HG02840 (cell line): ENCODE measurements around the gene PFKL.

Experiments
- ATAC-seq: cut with Tn5 transposase; IDR thresholded peaks from one replicate; pipeline ENCODE4 v1.9.1; 2021; ENCODE audit warnings: mild to moderate bottlenecking, moderate library complexity, moderate number of reproducible peaks; ENCODE audit not compliant: unreplicated experiment, low FRiP score

The PFKL gene

GRCh38 chr21:44310628-44311507 lies 11.0 kb downstream of the PFKL start:
- no peak for ATAC-seq

- no peak for ATAC-seq
Observed at GRCh38 chr21:44312089-44312488, 12.2 kb downstream of the PFKL start.

GRCh38 chr21:44312716-44313115 lies 12.9 kb downstream of the PFKL start:
- ATAC-seq, result no peak

DNA sequence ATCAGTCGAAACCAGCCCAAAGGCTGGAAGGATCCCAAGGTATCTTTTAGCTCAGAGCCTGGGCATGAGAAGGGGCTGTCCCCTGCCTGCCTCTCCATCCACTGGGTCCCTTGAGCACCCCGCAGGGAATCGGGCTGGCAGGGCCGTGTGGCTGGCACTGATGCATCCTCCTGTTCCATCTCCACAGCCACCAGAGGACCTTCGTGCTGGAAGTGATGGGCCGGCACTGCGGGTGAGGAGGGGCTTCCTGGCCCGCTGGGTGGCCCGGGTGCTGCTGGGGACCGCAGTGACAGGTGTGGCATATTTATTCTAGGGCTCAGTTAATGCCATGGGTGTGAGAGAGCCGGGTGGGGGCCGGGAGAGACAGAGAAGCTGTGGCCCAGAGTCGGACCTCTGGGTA lies 13.6 kb downstream of the PFKL start:
- ATAC-seq, result no peak

GRCh38 chr21:44314128-44314527 lies 14.3 kb downstream of the PFKL start:
- ATAC-seq, result no peak

DNA sequence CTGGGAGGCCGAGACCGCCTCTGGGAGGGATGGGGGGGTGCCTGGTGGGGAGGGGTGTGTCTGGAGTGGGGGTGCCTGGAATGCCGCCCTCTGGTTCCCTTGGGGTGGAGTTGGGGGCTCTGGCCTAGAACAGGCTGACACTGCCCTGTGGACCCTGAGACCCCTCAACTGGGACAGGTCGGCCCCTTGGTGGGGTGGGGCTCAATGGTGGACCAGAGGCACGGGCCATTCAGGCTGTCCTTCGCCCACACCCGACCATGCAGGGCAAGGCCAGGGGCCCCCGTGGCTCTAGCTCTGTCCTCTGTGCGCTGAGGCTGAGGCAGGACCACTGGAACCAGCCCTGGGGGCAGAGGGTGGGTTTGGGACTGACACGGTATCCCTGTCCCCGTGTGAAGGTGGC lies 14.7 kb downstream of the PFKL start:
- ATAC-seq, result no peak

DNA sequence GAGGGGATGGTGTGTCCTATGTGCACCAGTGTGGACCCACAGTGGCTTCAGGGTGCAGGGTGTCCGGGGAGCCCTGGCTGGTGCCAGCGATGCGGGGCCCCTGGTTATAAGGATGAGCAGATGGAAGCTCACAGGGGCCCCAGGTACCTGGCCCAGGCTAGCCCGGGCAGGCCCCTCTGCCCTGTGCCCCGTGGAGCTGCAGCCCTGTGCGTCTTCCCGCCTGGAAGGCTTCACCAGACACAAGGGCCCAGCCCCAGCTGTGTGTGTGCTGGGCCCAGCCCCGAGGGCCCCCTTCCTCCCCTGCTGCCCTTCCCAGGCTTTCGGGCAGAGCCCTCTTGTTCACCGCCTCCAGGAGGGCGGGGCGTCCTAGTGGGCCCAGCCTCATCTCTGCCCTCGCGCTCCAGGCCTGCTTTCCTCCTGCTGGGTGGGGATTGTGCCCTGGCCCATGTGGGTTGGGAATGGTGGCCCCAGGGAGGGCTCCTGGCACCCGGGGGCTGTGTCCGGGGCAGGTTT lies 15.9 kb downstream of the PFKL start:
- ATAC-seq, result no peak

DNA sequence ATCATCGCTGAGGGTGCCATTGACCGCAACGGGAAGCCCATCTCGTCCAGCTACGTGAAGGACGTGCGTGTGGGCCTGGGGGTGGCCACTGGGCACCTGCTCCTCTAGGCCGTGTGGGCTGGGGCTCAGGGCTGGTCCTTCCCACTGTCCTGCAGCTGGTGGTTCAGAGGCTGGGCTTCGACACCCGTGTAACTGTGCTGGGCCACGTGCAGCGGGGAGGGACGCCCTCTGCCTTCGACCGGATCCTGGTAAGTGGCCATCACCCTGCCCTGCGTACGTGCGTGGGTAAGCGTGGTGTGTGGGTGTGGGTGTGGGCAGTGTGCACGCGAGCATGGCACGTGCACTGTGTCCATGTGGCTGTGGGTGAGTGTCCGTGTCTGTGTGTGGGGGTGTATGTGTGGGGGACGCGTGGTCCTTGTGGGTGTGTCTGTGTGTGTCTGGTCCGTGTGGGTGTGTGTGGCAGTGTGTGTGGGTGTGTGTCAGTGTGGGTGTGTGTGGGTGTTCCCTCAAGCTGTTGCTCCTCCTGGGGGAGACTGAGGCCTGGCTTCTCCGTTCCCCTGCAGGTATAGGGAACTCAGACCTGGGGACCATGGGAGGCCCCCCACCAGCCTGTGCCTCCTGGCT lies 16.5 kb downstream of the PFKL start:
- no peak for ATAC-seq

DNA sequence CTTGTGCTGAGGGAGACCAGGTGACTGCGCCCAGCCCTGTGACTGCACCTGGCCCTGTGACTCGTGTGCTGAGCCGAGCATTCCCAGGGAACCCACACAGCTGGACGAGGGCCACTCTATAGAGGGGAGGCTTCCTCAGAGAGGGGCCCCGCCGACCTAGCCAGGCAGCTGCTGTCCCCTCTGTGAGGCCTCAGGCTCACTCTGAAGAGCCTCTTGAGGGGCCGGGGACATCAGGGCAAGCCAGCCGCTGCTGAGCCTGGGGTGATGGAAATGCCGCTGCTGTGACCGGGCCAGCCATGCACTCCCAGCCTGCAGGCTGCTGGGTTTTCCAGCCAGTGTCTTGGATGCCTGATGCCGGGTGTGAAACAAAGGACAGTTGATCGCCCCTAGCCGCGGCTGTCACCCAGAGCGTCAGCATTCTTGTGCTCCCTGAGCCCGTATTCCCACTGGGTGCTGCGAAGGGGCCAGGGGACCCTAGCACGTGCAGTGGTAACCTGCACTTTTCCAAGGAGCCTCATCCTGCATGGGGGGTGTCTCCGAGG lies 17.5 kb downstream of the PFKL start:
- ATAC-seq, result no peak

DNA sequence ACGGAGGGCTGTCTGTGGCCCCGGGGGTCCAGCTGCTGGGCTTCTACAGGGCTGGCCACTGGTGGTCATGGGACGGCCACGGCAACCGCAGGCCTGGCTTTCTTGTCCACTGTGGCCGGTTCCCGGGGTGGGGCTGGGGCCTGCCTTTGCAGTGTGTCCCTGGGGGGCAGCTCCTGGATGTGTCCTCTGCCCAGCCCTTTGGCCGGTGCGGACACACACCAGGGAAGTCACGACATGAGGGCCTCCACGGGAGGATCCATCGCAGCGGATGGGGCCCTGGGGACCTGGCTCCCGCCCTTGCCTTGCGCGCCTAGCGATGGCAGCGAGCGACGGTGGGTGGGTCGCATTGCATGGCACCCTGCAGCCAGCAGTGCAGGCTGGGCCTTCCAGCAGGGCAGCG lies 18.0 kb downstream of the PFKL start:
- ATAC-seq, result no peak

DNA sequence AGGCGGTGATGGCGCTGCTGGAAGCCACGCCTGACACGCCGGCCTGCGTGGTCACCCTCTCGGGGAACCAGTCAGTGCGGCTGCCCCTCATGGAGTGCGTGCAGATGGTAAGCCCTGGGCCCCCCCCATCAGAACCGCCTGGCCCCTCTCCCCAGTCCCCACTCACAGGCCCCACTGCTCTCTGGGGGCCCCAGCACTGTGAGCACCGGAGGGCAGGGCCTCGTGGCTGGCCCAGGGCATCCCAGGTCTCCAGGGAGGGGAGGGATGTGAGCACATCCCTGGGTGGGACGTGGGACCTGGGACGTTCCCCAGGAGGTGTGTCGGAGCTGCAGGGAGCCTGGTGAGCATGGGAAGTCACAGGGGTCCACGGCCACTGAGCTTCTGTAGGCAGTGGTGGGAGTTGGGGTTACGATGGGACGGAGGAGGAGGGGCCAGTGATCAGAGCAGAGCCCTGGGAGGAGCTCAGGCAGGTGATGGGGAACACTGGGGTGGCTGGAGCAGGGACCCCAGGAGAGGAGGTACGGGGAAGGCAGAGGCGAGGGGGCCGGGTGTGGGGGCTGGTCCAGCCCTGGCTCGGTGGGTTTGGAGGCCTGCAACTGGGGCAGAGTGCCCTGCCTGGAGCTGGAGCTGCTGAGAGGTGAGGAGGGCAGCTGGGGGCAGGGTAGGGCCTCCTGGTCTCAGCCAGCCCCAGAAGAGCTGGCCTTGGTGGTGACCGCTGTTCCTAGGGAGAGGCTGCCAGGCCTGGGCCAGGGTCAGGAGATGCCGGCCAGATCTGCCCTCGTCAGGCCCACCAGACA lies 18.8 kb downstream of the PFKL start:
- no peak for ATAC-seq

- ATAC-seq, result no peak
Observed at GRCh38 chr21:44319407-44320065, 19.7 kb downstream of the PFKL start.

GRCh38 chr21:44320847-44321246 lies 21.0 kb downstream of the PFKL start:
- no peak for ATAC-seq

DNA sequence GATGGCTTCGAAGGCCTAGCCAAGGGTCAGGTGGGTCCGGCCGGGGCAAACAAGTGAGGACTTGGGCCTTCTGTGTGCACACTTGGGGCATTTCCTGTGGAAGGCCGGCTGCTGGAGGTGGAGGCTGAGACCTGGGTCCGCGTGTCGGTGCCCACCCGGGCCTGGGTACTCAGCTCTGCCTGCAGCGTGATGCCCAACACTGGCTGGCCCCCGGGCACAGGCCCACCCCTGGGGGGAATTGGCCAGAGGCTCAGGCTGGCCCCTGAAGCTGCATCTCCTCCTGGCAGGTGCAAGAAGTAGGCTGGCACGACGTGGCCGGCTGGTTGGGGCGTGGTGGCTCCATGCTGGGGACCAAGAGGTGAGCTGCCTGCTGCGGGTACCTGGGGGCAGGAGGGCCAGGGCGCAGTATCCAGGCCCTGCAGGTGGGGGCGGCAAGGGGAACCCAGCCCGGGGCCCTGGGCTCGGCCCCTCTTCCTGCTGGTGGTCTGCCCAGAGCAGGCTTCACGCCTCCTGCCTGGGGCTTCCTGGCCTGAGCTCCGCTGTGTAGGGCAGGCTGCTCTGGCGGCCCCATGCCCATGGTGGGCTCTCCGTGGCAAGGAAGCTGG lies 22.1 kb downstream of the PFKL start:
- no peak for ATAC-seq

DNA sequence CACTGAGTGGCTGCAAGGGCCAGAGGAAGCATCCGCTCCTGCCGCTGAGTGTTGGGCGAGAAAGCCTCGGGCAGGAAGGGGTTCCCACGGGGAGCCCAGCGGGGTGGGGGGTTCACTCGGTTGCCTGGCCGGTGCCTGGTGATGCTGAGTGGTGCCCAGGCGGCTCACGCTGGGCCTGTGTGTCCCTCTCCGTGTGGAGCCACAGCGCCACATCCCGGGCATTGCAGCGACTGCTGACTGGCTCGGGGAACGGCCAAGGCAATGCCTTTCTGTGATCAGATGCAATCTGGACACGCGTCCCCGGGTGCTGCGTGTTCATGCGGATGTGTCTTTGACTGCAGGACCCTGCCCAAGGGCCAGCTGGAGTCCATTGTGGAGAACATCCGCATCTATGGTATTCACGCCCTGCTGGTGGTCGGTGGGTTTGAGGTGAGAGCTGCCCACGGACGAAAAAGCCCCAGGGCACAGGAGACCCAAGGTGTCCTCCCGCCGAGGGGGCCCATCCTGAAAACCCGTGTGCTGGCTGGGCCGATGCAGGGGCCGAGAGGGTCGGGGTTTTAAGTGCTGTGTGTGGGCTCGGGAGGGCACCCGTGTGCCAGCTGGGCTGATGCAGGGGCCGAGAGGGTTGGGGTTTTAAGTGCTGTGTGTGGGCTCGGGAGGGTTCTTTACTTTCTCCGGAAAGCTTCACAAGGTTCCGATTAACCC lies 22.9 kb downstream of the PFKL start:
- no peak for ATAC-seq

- ATAC-seq, result no peak
Observed at GRCh38 chr21:44323591-44323990, 23.7 kb downstream of the PFKL start.

DNA sequence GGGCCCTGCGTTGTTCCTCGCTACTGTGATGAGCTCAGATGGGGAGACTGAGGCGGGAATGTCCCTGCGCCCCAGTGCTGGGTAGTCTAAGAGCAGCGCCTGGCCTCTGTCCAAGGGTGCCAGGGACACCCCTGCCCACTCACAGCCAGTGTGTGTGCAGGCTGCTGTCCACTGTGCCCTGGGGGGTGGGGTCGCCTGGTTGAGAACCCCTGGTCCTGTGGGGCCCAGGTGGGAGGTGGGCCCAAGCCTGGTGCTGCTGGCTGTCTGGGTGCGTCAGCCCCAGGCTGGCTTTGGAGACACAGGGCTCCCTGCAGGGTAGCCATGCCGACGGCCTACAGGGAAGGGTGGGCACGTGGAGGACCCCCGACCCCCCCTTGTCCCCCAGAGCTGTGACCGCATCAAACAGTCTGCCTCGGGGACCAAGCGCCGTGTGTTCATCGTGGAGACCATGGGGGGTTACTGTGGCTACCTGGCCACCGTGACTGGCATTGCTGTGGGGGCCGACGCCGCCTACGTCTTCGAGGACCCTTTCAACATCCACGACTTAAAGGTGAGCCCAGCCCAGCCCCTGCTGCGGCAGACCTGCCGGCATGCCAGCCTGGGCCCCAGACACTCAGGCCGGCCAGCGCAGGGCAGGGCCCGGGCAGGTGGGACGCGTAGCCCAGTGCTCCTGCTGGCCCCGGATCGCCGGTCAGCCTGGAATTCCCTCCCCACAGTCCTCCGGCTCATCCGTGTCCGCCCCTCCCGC lies 24.4 kb downstream of the PFKL start:
- ATAC-seq, result no peak

DNA sequence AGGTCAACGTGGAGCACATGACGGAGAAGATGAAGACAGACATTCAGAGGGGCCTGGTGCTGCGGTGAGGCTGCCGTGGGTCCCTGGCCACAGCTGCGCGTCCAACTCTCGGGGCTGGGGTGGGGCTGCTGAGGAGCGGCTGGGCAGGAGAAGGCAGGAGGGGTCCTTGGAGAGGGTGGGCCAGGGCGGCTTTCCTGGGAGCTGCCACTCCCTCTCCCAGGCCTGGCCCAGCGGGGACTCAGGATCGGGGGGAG lies 24.9 kb downstream of the PFKL start:
- ATAC-seq, result no peak
